ENCODE measurements around the gene LMTK2.

The LMTK2 gene

DNA sequence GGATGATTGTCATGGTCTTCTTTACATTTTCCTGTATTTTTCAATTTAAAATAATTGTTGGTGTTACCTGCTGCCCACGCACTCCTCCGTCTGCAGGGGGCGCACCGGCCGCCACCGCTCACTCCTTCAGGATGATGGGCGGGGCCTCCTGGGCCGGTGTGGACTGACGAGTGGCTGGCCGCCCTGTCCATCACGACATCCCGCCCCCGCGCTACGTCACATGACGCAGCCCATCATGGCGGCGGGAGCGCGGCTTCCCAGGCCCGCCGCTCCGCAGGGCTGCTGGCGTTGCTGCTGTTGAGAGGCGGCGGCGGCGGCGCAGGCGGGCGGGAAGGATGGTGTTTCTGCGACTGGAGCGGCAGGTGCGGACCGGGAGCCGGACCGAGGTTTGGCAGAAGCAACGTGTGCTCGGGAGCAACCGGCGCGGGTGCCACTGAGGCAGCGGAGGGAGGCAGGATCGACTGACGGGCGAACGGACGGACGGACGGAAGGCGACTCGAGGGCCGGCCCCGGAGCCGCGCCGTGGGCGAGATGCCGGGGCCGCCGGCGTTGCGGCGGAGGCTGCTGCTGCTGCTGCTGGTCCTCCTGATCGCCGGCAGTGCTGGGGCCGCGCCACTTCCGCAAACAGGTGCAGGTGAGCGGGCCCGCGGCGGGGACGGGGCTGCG is at the start of gene LMTK2:
Gene LMTK2 (plus strand): TSS at position 216 of the 666 bp plus-strand sequence. CDS start 316 bp downstream, at position 532.
- DNase-seq, result peak; percentile 55

DNA sequence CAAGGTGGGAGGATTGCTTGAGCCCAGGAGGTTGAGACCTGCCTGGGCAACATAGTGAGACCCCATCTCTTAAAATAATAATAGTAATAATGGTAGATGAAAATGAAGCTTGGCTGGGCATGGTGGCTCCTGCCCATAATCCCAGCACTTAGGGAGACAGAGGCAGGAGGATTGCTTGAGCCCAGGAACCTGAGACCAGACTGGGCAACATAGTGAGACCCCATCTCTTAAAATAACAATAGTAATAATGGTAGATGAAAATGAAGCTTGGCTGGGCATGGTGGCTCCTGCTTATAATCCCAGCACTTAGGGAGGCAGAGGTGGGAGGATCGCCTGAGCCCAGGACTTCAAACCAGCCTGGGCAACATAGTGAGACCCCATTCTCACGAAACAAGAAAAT is 49.5 kb upstream of the LMTK2 start:
- DNase-seq, result no peak

DNA sequence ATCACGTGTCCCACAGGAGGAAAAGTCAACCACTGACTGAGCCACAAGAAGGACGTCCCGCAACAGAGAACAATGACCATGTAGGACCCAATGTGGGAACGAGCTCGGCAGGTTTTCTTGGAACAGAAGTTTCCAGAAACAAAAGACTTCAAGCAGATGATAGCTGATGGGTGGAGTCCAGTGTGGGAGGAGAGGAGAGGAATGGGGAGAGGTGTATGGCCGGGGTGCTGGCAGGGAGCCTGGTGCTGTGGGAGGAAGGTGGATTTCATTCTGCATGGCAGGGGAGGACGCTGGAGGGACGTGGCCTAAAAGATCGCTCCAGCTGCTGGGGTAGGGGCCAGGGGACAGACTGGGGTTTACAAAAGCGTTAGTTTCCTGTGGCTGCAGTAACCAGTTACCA is 48.5 kb upstream of the LMTK2 start:
- no peak for DNase-seq

DNA sequence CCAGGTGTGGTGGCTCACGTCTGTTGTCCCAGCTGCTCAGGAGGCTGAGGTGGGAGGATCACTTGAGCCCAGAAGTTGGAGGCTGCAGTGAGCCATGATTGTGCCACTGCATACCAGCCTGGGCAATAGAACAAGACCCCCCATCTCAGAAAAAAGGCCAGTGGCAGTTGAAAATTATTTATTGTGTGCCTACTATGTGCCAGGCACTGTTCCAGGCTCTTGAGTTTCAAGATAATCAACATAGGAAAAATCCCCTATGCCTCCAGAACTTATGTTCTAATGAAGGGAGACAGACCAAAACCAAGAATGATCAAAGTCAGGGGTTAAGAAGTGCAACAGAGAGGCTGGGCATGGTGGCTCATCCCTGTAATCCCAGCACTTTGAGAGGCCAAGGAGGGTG is 42.4 kb upstream of the LMTK2 start:
- no peak for DNase-seq

DNA sequence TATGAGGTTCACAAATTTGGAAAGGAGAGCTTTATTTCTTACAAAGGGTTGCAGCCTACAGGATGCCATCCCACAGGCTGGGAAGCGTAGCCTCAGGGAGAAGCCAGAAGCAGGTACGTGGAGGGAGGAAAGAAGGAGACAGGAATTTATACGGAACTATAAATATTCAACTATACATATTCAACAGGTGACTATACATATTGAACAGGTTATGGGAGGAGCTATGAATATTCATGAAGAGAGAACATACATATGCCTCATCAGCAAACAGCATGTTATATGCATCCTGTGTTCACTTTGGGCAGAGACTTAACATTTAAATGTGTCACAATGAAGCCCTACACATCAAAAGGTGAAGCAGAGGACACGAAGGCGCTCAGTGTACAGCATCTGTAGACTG is 40.5 kb upstream of the LMTK2 start:
- no peak for DNase-seq

DNA sequence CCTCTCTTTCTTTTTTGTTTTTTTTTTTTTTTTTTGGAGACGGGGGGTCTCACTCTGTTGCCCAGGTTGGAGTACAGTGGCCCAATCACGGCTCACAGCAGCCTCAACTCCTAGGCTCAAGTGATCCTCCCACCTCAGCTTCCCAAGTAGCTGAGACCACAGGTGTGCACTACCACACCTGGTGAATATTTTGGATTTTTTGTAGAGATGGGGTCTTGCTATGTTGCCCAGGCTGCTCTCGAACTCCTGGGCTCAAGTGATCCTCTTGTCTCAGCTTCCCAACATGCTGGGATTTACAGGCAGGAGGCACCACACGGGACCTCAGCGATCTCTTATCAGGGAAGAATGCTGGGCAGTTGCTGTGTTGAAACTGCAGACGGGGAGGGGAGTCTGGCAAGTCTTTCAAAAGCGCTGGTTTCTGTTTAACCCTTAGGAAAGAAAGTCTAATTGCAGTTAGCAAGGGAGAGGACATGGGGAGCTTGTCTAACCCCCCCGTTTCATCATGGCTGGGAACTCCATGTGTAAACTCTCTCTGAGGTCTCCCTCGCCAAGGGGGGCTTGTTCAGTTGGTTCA is 39.6 kb upstream of the LMTK2 start:
- DNase-seq, result no peak

DNA sequence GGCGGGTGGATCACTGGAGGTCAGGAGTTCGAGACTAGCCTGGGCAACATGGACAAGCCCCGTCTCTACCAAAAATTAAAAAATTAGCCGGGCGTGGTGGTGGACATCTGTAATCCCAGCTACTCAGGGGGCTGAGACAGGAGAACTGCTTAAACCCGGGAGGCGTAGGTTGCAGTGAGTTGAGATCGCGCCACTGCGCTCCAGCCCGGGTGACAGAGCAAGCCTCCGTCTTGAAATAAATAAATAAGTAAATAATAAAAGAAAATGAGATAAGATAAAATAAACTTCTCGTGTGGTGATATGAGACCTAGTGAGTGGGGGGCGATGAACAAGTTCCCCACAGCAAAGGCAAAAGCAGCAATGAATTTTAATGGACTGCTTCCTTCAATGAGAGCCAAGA is 33.6 kb upstream of the LMTK2 start:
- no peak for DNase-seq

DNA sequence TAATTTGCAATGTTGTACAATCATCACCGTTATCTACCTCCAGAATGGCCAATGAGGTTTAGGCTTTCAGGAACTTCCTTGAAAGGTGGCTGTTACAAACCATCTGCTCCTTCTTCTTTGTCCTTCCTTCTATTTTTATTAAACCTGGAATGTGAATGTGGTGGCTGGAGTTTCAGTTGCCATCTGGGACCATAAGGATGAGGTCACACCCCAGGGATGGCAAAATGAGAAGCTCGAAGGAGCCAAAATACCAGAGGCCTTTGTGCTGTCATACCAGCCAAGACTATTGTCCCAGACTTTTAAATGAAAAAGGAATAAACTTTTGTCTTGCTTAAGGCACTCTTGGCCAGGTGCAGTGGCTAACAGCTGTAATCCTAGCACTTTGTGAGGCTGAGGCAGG is 30.9 kb upstream of the LMTK2 start:
- DNase-seq, result no peak

DNA sequence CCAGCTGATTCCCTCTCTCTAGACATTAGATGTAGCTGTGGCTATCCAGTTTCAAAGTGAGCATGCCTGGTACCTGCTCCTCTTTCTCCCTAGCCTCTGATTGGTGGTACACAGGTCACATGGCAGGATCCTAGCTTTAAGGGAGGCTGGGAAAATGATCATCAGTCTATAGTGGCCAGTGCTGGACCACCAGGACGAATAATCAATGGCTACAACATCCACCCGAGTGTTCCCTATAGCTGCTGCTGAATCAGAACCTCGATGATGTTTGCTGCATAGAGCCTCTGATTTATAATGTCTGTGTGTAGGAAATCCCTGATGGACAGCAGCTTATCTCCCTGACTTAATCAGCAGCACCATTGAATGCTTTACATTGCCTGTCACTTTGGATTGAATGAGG is 28.9 kb upstream of the LMTK2 start:
- DNase-seq, result no peak

DNA sequence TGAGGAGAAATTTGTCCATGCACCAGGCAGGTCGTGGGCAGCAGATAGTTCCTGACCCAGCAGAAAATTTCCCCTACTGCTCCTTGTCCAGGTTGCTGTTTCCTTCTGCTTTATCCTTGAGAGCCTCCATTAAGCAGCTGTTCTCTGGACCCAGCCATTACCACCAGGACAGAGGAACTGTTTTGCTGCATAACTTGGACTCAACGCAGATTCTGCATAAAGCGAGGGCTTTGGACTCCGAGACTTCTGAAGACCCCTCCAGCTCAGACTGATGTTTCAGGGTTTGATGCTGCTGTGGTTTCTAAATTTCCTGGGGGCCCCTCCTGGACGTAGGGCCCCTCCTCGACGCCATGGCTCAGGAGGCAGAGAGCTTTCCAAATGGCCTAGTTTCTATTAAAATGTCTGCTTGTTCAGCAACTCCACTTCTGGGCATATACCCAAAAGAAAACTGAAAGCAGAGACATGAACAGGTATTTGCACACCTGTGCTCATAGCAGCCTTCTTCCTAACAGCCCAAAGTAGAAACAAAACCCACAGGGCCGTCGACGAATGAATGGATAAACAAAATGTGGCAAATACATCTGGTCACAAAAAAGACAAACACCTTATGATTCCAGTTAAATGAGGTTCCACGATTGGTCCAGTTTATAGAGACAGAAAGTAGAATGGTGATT is 28.3 kb upstream of the LMTK2 start:
- peak; percentile 34 for DNase-seq

DNA sequence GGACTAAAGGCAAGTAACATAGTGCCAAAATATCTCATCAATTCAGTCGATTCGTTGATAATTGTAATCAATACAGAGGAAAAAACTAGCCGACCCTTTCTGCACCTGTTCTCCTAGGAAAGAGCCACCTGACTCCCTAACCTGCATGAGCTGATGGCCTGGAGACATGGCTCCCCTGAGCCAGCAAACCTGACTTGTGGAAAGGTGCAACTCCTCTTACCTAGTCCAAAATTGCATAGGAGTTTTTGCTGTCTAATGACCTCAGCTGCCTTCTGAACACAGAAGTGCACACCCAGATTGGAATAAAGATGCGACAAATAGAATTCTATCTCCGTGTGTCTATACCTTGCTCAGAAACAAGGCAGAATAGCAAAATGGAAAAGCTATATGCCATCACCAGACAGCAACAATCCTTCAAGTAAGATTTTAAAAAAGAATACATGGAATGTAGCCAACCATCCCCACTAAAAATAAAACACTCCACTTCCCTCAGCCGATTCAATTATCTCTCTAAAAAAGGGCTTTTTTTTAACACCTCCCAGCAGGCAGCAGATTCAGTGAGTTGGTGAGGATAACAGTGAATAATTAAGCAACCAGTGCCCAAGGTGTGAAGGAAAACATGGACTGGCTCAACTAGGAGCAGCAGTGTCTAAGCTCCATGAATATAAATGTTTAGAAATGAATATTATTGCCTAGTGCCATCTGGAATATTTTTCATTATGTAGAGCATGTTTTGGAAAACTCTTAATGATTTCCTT is 26.6 kb upstream of the LMTK2 start:
- peak; percentile 72 for DNase-seq

DNA sequence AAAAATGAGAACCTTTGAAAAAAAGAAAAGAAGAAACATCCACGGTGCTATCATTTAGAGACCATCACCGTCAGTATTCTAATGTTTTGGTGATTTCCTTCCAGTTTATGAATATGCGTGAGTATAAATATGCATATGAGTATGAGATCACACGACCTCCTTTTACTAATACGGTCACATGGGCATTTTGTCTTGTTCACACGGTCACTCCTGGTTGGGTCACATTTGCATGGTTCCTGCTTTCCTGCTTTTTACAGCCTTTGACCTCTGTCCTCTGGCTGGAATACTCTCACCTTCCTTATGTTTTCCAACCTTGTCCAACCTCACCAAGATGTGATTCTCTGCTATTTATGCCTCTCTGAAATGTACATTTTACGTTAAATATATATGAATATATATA is 25.3 kb upstream of the LMTK2 start:
- DNase-seq, result no peak

DNA sequence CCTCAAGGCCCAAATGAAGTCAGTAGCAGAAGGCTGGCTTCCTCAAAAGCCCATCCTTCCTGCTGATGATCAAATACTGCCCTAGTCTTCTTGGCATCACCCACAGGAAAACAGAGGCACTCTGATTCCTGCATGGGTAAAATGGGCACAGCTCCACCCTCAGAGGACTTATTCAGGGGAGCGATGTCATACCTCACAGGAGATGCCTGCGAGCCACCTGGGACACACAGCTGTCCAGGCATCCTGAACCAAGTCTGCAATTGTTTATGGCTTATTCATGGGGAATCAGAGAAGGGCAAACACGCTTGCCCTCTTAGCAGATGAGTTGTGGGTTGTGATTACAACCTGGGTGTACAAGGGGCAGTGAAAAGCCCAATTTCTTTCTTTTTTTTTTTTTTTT is 22.0 kb upstream of the LMTK2 start:
- no peak for DNase-seq

DNA sequence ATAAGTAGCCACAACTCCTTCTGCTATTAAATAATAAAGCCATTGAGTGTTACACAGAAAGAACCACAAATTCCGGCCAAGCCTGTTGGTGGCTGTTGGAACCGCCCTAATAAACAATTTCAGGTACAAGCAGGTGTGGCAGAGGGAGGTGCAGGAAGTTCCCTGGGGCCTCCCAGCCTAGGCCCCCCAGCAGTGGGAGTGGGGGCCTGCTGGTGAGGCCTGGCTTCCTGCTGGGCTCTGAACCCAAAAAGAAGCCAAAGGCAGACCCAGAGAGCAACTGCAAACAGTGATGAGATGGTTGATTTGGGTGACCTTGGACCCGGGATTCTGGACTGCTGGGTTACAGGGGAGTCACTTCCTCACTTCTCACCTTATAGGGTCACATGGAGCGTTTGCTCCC is 21.0 kb upstream of the LMTK2 start:
- no peak for DNase-seq

DNA sequence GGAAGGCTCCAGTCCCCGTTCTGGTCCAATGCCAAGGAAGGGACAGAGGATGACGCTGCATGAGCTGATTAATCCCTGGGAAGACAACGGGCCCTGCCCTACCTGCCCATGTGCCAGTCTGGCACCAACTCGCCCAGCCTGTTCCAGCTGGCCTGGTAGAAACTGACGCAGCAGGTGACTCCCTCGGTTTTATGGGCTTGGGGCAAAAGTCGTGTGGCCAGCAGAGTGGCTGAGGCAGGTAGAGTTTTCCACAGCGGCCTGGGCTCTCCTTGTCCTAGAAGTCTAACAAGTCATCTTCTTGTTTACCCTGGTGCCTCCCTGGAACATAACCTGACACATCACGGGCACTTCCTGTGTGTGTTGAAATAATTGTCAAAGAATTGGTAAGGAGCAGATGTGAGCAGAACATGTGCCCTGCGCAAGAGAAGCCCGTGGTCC is 20.4 kb upstream of the LMTK2 start:
- DNase-seq, result no peak

DNA sequence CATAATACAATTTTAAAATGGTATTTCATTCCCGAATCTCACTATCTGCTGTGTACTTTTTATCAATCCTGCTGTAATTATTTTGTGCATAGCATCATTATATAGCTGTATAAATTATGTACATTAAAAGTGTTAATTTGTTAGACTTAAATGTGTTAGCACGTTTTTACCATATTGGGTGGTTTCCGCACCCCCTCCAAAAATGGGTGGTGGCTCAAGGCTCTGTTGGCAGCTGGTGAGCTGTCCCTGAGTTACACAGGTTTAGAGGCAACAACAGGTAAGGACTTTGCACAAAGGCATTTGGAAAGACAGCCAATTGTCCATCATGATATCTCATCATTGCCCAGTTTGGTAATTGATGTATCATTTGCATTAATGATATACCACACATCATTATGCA is 18.6 kb upstream of the LMTK2 start:
- no peak for DNase-seq

DNA sequence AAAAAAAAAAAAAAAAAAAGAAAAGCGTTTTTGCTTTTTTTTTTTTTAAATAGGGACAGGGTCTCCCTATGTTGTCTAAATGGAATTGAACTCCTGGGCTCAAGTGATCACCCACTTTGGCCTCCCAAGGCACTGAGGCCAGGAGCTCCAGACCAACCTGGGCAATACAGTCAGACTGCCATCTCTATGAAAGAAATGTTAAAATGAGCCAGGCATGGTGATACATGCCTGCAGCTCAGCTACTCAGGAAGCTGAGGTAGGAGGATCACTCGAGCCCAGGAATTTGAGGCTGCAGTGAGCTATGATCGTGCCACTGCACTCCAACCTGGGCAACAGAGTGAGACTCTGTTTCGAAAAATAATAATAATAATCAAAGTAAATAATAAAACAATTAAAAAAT is 16.5 kb upstream of the LMTK2 start:
- DNase-seq, result no peak

DNA sequence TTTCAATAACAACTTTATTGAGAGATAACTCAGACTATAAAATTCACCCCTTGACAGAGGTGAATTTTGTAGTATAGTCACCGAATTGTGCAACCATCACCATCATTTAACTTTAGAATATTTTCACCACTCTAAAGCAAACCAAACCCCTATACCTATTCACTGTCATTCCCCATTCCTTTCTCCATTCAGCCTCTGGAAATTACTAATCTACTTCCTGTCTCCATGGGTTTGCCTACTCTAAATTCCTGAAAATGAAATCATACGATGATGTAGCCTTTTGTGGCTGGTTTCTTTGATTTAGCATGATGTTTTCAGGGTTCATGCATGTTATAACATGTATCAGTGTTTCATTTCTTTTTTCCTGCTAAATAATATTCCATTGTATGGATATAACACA is 15.6 kb upstream of the LMTK2 start:
- no peak for DNase-seq

DNA sequence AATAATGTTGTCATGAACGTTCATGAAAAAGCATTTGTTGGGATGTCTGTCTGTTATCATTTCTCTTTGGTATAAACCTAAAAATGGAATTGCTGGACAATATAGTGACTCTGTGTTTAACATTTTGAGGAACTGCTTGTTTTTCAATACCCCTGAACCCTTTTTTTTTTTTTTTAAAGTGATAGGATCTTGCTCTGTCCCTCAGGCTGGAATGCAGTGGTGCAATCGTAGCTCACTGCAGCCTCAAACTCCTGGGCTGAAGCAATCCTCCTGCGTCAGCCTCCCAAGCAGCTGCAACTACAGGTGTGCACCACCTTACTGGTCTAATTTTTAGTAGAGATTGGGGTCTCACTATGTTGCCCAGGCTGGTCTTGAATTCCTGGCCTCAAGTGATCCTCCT is 15.1 kb upstream of the LMTK2 start:
- no peak for DNase-seq

DNA sequence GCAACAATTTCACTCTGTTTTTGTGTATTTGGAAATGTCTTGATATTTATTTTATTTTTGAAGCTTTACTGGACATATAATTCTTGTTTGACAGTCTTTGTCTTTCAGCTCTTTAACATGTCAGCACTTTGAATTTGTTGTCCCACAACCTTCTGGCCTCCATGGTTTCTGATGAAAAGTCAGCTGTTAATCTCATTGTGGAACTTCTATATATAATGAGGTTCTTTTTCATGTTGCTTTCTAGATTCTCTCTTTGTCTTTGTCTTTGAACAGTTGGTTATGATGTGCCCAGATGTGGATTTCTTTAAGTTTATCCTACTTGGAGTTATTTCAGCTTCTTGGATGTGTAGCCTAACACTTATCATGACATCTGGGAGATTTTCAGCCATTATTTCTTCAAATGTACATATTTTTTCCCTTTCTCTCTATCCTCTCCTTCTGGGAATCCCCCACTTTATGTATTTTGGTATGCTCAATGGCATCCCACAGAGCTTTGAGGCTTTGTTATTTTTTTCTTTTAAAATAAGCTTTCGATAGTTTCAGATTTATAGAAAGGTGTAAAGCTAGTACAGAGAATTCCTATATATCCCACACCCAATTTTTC is 9.5 kb upstream of the LMTK2 start:
- DNase-seq, result no peak

DNA sequence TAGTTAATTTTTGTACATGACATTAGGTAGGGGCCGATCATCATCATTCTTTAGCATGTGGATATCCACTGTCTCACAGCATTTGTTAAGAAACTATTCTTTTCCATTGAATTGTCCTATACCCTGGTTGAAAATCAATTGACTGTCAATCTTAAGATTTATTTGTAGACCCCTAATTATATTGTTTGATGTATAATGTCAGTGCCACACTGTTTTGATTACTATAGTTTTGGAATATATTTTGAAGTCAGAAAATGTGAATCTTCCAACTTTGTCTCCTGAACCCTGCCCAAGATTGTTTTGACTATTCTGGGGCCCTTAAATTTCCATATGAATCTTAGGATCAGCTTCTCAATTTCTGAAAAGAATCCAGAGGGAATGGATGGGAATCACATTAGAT is 6.6 kb upstream of the LMTK2 start:
- no peak for DNase-seq

DNA sequence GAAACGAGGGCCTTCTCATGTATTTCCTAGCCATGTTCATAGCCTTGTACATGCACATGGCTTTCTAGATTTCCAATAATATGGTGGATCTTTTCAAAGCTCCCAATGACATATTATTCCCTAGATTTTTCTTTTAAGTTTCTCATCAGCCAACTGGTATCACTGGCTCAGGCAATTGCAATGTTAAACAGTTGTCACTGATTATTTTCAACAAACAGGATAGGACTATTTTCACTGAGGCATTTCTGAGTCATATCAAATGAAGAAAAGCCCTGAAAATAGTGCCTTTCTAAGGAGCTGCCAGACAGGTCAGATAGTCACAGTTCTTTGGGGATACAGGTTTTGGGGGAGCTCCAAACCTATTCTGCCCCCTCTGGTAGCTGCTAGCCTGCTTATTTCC is 4.5 kb upstream of the LMTK2 start:
- DNase-seq, result no peak

DNA sequence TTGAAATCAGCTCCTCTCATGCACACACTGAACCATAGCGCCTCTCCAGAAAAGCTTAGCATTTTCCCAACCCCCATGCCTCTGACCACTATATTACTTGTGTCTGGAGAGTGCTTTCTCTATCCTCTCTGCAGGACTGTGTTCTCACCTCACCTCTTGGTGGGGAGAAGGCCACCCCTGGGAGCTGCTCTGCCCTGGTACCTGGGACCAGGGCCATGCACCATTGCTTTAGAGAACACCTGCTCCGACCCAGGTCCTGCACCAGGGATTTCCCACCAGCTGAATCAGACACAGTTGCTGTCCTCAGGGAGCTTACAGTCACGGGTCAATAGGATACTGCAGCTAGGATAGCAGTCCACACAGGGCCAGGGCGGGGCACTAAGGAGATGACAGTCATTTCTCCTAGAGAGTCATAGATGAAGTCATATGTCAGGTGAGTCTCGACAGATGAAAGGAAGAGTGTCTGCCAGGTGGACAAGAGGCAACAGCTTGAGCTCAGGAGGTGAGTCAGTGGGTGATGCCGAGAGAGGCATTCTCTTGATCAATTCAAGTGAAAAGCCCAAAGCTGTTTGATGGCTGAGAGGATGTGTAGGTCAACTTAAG is 619 bp upstream of the LMTK2 start:
- no peak for DNase-seq
